Measurements from ENCODE around the gene SHCBP1L. TPM values are rescaled to one million over a fixed set of nuclear protein-coding genes. Genes with fewer than 3 reads are reported as not detected.

SHCBP1L gene
- total RNA-seq, 2 experiments from 2014 or later: not detected

Other genes with a start within 250 kb of the SHCBP1L start
- gene NPL, start 163.4 kb downstream of the SHCBP1L start, total RNA-seq: 1 to 10 TPM; 3.8 to 7.8 TPM
- 100 to 1,000 TPM; 212 to 215 TPM for gene DHX9, start 113.8 kb downstream of the SHCBP1L start, total RNA-seq
- under 1 TPM; 0.19 to 0.22 TPM for gene LAMC1, start 70.3 kb upstream of the SHCBP1L start, total RNA-seq
- not detected for gene LAMC2, start 233.1 kb upstream of the SHCBP1L start, total RNA-seq

All from activated CD4-positive, alpha-beta memory T cell treated with anti-CD3 and anti-CD28 coated beads for 36 hours (primary cell).